Kidney tubule cell (primary cell): ENCODE data around the gene SP7.
"Not testable (repeated sequence)": the region's sequence is repeated elsewhere in the genome, so short reads cannot be mapped to it uniquely, and the experiment has no call there.

Source experiments
- DNase-seq: peaks from one replicate; pipeline ENCODE4 v3.0.0-alpha.2; 2018; ENCODE audit warnings: low spot score

SP7 gene

GRCh38 chr12:53320352-53321195, 15.6 kb downstream of the SP7 start:
- peak; percentile 17 for DNase-seq

- no peak for DNase-seq
Observed at GRCh38 chr12:53313996-53314395, 22.2 kb downstream of the SP7 start.

GRCh38 chr12:53308276-53308675, 27.9 kb downstream of the SP7 start:
- DNase-seq = no peak

GRCh38 chr12:53306826-53307225, 29.3 kb downstream of the SP7 start:
- DNase-seq = no peak

GRCh38 chr12:53302903-53303302, 33.3 kb downstream of the SP7 start:
- no peak for DNase-seq

GRCh38 chr12:53300187-53300586, 36.0 kb downstream of the SP7 start:
- DNase-seq = peak; percentile 30

GRCh38 chr12:53299454-53300180, 36.5 kb downstream of the SP7 start, which contains the start of gene MYG1:
MYG1 (plus strand) TSS chr12:53299695; CDS start chr12:53299738, 43 bp downstream.
- peak; percentile 89 for DNase-seq

GRCh38 chr12:53299101-53299453, 37.1 kb downstream of the SP7 start:
- DNase-seq = peak; percentile 62

- no peak for DNase-seq
Observed at GRCh38 chr12:53298164-53298563, 38.0 kb downstream of the SP7 start.

- DNase-seq = not testable (repeated sequence)
Observed at GRCh38 chr12:53297106-53297505, 39.0 kb downstream of the SP7 start.

GRCh38 chr12:53295891-53296219, 40.3 kb downstream of the SP7 start:
- no peak for DNase-seq

GRCh38 chr12:53295070-53295890, 40.9 kb downstream of the SP7 start, which contains the start of gene PFDN5:
PFDN5 (plus strand) TSS chr12:53295542; CDS start chr12:53295568, 26 bp downstream.
- peak; percentile 93 for DNase-seq

- DNase-seq = no peak
Observed at GRCh38 chr12:53292426-53292825, 43.7 kb downstream of the SP7 start.

GRCh38 chr12:53290661-53291060, 45.5 kb downstream of the SP7 start:
- DNase-seq = no peak

GRCh38 chr12:53289891-53290290, 46.3 kb downstream of the SP7 start:
- DNase-seq = peak; percentile 88

GRCh38 chr12:53288322-53288721, 47.8 kb downstream of the SP7 start:
- no peak for DNase-seq

- DNase-seq = peak; percentile 57
Observed at GRCh38 chr12:53287741-53288216, 48.4 kb downstream of the SP7 start.

- no peak for DNase-seq
Observed at GRCh38 chr12:53286448-53286847, 49.7 kb downstream of the SP7 start.

- no peak for DNase-seq
Observed at GRCh38 chr12:53279888-53280498, 56.2 kb downstream of the SP7 start.

GRCh38 chr12:53279283-53279869, 56.8 kb downstream of the SP7 start:
- no peak for DNase-seq

GRCh38 chr12:53277981-53278380, 58.2 kb downstream of the SP7 start:
- no peak for DNase-seq
